Stimulated activated naive CD8-positive, alpha-beta T cell treated with anti-CD3 and anti-CD28 coated beads, Interleukin-15, Interleukin-2, amounts not matched to agents 100 ng/mL and 50 ng/mL, for 24 hours (primary cell): ENCODE data around the gene MYO10.
"Not testable (repeated sequence)": the region's sequence is repeated elsewhere in the genome, so short reads cannot be mapped to it uniquely, and the experiment has no call there.

Experiments
- H3K27ac Mint-ChIP-seq: one replicate; pipeline ENCODE4 v1.8.0; 2021; ENCODE audit warnings: mild to moderate bottlenecking, mixed read lengths
- H3K27me3 Mint-ChIP-seq: one replicate; pipeline ENCODE4 v1.8.0; 2021; ENCODE audit warnings: mixed read lengths
- H3K36me3 Mint-ChIP-seq: one replicate; pipeline ENCODE4 v1.8.0; 2021; ENCODE audit warnings: low read depth, mixed read lengths
- H3K4me1 Mint-ChIP-seq: one replicate; pipeline ENCODE4 v1.8.0; 2021; ENCODE audit warnings: low read depth, mixed read lengths
- H3K4me3 Mint-ChIP-seq: one replicate; pipeline ENCODE4 v1.8.0; 2021; ENCODE audit warnings: mild to moderate bottlenecking, mixed read lengths
- H3K9me3 Mint-ChIP-seq: one replicate; pipeline ENCODE4 v1.8.0; 2021; ENCODE audit warnings: mixed read lengths

The MYO10 gene

GRCh38 chr5:16889972-16890519, 46.0 kb downstream of the MYO10 start:
- H3K27ac Mint-ChIP-seq, result no peak overlapping the region
- H3K4me3 Mint-ChIP-seq, result no peak overlapping the region
- no peaks in the 10 kb centered on the region for H3K36me3 Mint-ChIP-seq
- H3K27me3 Mint-ChIP-seq, result peaks cover 6% of the 10 kb centered on the region
- no peaks in the 10 kb centered on the region for H3K4me1 Mint-ChIP-seq
- no peaks in the 10 kb centered on the region for H3K9me3 Mint-ChIP-seq

- Mint-ChIP-seq H3K27ac (no peak overlapping the region), H3K4me3 (no peak overlapping the region), H3K36me3 (no peaks in the 10 kb centered on the region), H3K27me3 (peaks cover 6% of the 10 kb centered on the region), H3K9me3 (no peaks in the 10 kb centered on the region), H3K4me1 (no peaks in the 10 kb centered on the region)
These were observed 46.7 kb downstream of the MYO10 start for GRCh38 chr5:16889203-16889971.

DNA sequence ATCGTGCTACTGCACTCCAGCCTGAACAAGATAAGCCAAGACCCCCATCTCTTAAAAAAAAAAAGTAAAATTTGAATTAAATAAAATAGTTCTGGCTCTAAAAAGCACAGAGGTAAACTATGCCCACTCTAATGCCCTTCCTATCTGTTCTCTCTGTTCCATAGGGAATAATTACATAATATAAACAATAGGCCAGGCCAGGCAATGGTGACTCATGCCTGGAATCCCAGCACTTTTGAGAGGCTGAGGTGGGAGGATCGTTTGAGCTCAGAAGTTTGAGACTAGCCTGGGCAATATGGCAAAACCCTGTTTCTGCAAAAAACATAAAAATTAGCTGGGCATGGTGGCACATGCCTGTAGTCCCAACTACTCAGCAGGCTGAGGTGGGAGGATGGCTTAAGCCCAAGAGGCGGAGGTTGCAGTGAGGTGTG, 47.4 kb downstream of the MYO10 start:
- peaks cover 6% of the 10 kb centered on the region for H3K27me3 Mint-ChIP-seq
- no peaks in the 10 kb centered on the region for H3K4me1 Mint-ChIP-seq
- no peak overlapping the region for H3K27ac Mint-ChIP-seq
- H3K4me3 Mint-ChIP-seq, result no peak overlapping the region
- H3K9me3 Mint-ChIP-seq, result no peaks in the 10 kb centered on the region
- no peaks in the 10 kb centered on the region for H3K36me3 Mint-ChIP-seq

DNA sequence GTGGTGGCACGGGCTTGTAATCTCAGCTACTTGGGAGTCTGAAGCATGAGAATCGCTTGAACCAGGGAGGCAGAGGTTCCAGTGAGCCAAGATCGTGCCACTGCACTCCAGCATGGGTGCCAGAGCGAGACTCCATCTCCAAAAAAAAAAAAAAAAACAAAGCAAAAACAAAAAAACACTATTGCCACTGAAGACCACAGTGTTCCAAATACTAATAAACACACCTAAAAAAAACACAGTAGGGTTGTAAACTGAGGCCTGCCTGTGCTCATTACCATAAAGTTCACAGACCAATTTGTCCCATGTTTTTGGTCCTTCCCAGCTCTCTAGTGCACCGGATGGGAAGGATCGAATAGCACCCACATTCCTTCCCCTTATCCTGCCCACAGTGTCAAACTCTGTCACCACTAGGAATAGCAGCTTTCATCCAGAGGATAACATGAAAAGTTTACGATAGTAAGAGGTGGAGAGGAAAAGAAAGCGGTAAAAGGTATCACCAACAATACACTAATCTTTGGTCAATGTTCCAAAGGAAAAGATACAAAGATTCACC, 49.2 kb downstream of the MYO10 start:
- no peaks in the 10 kb centered on the region for H3K9me3 Mint-ChIP-seq
- peaks cover 6% of the 10 kb centered on the region for H3K27me3 Mint-ChIP-seq
- no peaks in the 10 kb centered on the region for H3K36me3 Mint-ChIP-seq
- no peaks in the 10 kb centered on the region for H3K4me1 Mint-ChIP-seq
- H3K27ac Mint-ChIP-seq, result no peak overlapping the region
- no peak overlapping the region for H3K4me3 Mint-ChIP-seq

DNA sequence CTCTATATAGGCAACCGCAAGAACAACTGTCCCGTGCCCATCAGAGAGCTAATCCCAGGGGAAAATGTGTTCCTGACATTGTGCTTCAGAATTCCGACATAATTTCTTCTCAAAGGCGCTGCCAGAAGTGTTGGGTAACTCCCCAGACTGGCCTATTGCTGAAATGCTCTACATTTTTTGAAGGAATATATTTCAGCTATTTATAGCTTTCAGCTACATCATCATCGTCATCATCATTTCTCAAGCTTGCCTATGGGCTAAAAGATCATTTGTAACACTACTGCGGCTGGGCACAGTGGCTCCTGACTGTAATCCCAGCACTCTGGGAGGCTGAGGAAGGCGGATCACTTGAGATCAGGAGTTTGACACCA, 49.7 kb downstream of the MYO10 start:
- peaks cover 6% of the 10 kb centered on the region for H3K27me3 Mint-ChIP-seq
- no peaks in the 10 kb centered on the region for H3K36me3 Mint-ChIP-seq
- no peak overlapping the region for H3K27ac Mint-ChIP-seq
- no peaks in the 10 kb centered on the region for H3K9me3 Mint-ChIP-seq
- H3K4me1 Mint-ChIP-seq, result no peaks in the 10 kb centered on the region
- H3K4me3 Mint-ChIP-seq, result no peak overlapping the region

- Mint-ChIP-seq H3K9me3 (no peaks in the 10 kb centered on the region), H3K4me1 (no peaks in the 10 kb centered on the region), H3K36me3 (no peaks in the 10 kb centered on the region), H3K27ac (no peak overlapping the region), H3K4me3 (no peak overlapping the region), H3K27me3 (peaks cover 6% of the 10 kb centered on the region)
These were observed 50.3 kb downstream of the MYO10 start for GRCh38 chr5:16885635-16886365.

- Mint-ChIP-seq H3K36me3 (no peaks in the 10 kb centered on the region), H3K4me3 (no peak overlapping the region), H3K27ac (no peak overlapping the region), H3K4me1 (no peaks in the 10 kb centered on the region), H3K9me3 (no peaks in the 10 kb centered on the region), H3K27me3 (peaks cover 6% of the 10 kb centered on the region)
These were observed 51.5 kb downstream of the MYO10 start for GRCh38 chr5:16884595-16884994.

GRCh38 chr5:16883806-16884205, 52.3 kb downstream of the MYO10 start:
- Mint-ChIP-seq H3K36me3 (no peaks in the 10 kb centered on the region), H3K27ac (no peak overlapping the region)

DNA sequence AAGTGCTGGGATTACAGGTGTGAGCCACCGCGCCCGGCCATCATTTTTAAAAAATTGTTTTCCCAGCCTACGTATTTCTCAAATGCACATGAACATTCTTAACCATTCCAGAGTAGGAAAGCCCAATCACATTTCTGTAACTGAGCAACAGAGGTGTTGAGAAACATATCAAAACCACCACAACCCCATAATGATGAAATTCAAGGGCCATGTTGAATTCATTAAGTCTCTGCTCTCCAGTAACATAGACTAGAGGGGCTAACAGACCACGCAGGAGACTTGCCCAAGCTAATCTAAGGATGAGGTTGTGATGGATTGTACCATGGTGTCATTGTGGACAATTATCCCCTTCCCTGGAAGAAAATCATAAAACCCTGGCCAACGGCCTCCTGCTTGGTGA, 52.9 kb downstream of the MYO10 start:
- Mint-ChIP-seq H3K36me3 (no peaks in the 10 kb centered on the region), H3K4me3 (no peak overlapping the region), H3K4me1 (no peaks in the 10 kb centered on the region), H3K27ac (no peak overlapping the region), H3K27me3 (peaks cover 6% of the 10 kb centered on the region), H3K9me3 (no peaks in the 10 kb centered on the region)

More at GRCh38 chr5:16883806-16884205, 52.3 kb downstream of the MYO10 start:
- no peaks in the 10 kb centered on the region for H3K4me1 Mint-ChIP-seq
- H3K4me3 Mint-ChIP-seq, result no peak overlapping the region
- H3K27me3 Mint-ChIP-seq, result peaks cover 6% of the 10 kb centered on the region
- no peaks in the 10 kb centered on the region for H3K9me3 Mint-ChIP-seq

DNA sequence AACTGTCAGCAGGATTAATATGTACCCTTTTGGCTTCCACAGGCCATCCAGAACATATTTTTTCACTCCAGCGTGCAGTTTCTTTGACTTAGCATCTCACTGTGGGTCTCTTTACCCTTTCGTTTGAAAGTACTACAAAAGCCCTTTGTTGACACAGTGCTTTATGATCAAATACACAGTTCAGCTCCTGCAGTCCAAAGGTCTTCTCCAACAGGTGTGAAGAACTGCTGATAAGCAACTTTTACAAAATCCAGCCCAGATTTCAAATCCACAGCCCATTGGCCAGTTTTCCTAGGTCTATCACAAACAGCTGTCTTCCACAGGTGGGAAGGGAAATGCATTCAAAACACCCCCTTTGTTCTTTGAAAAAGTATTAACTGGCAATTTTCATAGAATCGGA, 54.8 kb downstream of the MYO10 start:
- Mint-ChIP-seq H3K9me3 (peaks cover 3% of the 10 kb centered on the region), H3K36me3 (no peaks in the 10 kb centered on the region), H3K27me3 (no peaks in the 10 kb centered on the region), H3K4me1 (no peaks in the 10 kb centered on the region), H3K4me3 (no peak overlapping the region), H3K27ac (no peak overlapping the region)

DNA sequence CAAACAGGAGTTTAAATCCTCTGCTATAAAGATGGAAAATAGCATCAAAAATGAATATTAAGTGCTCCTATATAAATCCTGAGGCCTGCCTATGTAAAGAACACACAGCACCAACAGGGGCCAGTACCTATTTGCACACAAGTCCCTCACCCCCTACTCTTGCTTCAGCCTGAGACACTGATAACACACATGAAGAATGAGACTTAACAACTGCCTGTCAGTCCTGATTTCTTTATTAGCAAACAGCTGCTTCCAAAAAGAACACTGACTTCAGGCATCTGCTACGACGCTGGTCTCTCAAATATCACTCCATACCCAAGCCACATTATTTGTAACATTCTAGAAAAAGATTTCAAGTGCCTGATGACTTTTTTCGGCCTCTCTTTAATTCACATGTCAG, 55.5 kb downstream of the MYO10 start:
- H3K36me3 Mint-ChIP-seq, result no peaks in the 10 kb centered on the region
- no peak overlapping the region for H3K4me3 Mint-ChIP-seq
- H3K27ac Mint-ChIP-seq, result no peak overlapping the region
- H3K27me3 Mint-ChIP-seq, result no peaks in the 10 kb centered on the region
- no peaks in the 10 kb centered on the region for H3K4me1 Mint-ChIP-seq
- H3K9me3 Mint-ChIP-seq, result peaks cover 3% of the 10 kb centered on the region

GRCh38 chr5:16879650-16880049, 56.4 kb downstream of the MYO10 start:
- Mint-ChIP-seq H3K27ac (no peak overlapping the region), H3K4me1 (no peaks in the 10 kb centered on the region), H3K4me3 (no peak overlapping the region), H3K27me3 (no peaks in the 10 kb centered on the region), H3K36me3 (no peaks in the 10 kb centered on the region), H3K9me3 (peaks cover 5% of the 10 kb centered on the region)

DNA sequence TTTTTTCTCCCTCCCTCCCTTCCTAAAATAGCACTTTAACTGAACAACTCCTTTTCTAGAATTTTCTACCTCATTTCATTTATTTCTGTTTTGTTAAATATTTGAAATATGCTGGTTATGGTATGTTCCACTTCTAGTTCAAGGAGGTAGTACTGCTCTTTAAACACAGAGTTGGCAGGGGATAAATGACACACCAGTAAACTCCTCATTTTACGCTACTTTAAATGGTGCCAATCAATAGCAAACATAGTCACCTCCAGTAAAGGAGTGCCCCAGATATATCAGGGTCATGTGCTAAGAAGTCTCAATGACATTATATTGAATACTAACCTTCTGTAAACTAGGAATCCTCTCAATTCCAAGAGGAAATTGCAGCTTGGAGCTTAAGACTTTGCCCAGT, 56.9 kb downstream of the MYO10 start:
- Mint-ChIP-seq H3K4me3 (no peak overlapping the region), H3K36me3 (no peaks in the 10 kb centered on the region), H3K27me3 (no peaks in the 10 kb centered on the region), H3K9me3 (peaks cover 9% of the 10 kb centered on the region), H3K27ac (no peak overlapping the region), H3K4me1 (no peaks in the 10 kb centered on the region)

GRCh38 chr5:16877267-16877935, 58.7 kb downstream of the MYO10 start:
- H3K27ac Mint-ChIP-seq, result no peak overlapping the region
- no peak overlapping the region for H3K4me3 Mint-ChIP-seq
- no peaks in the 10 kb centered on the region for H3K36me3 Mint-ChIP-seq
- no peaks in the 10 kb centered on the region for H3K27me3 Mint-ChIP-seq
- H3K4me1 Mint-ChIP-seq, result no peaks in the 10 kb centered on the region
- H3K9me3 Mint-ChIP-seq, result peaks cover 9% of the 10 kb centered on the region

- H3K9me3 Mint-ChIP-seq, H3K4me1 Mint-ChIP-seq, H3K27me3 Mint-ChIP-seq, H3K36me3 Mint-ChIP-seq, H3K4me3 Mint-ChIP-seq, H3K27ac Mint-ChIP-seq: not testable (repeated sequence)
These were observed 61.7 kb downstream of the MYO10 start for GRCh38 chr5:16874424-16874823.
